OCI-LY3 (cell line): ENCODE measurements around the gene KCNJ9.

Experiments used
- EZH2phosphoT487 ChIP-seq: fragments of 200-600 bp; shearing (Covaris generic); IDR thresholded peaks from 2 replicates; pipeline ENCODE4 v1.6.1; 2018; ENCODE audit warnings: antibody characterized with exemption, mixed run types, low read depth
- TF ChIP-seq, protein P1 (sequence below): fragments of 200-600, 300-600 bp; sonication (generic); IDR thresholded peaks from 2 replicates; pipeline ENCODE4 v1.5.1; 2014; ENCODE audit warnings: antibody characterized with exemption, low read length, low read depth

GRCh38 chr1:160083968-160084770, 2.8 kb downstream of the KCNJ9 start:
- TF ChIP-seq, protein P1, sequence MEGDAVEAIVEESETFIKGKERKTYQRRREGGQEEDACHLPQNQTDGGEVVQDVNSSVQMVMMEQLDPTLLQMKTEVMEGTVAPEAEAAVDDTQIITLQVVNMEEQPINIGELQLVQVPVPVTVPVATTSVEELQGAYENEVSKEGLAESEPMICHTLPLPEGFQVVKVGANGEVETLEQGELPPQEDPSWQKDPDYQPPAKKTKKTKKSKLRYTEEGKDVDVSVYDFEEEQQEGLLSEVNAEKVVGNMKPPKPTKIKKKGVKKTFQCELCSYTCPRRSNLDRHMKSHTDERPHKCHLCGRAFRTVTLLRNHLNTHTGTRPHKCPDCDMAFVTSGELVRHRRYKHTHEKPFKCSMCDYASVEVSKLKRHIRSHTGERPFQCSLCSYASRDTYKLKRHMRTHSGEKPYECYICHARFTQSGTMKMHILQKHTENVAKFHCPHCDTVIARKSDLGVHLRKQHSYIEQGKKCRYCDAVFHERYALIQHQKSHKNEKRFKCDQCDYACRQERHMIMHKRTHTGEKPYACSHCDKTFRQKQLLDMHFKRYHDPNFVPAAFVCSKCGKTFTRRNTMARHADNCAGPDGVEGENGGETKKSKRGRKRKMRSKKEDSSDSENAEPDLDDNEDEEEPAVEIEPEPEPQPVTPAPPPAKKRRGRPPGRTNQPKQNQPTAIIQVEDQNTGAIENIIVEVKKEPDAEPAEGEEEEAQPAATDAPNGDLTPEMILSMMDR = peak; percentile 55
- TF ChIP-seq EZH2phosphoT487 = no peak
